GM18873 (cell line): ENCODE data around the gene GIT1.

Source experiments
- ATAC-seq: cut with Tn5 transposase; IDR thresholded peaks from one replicate; pipeline ENCODE4 v1.9.1; 2021; ENCODE audit warnings: mild to moderate bottlenecking, moderate library complexity, moderate number of reproducible peaks; ENCODE audit not compliant: unreplicated experiment, low FRiP score

The GIT1 gene

DNA sequence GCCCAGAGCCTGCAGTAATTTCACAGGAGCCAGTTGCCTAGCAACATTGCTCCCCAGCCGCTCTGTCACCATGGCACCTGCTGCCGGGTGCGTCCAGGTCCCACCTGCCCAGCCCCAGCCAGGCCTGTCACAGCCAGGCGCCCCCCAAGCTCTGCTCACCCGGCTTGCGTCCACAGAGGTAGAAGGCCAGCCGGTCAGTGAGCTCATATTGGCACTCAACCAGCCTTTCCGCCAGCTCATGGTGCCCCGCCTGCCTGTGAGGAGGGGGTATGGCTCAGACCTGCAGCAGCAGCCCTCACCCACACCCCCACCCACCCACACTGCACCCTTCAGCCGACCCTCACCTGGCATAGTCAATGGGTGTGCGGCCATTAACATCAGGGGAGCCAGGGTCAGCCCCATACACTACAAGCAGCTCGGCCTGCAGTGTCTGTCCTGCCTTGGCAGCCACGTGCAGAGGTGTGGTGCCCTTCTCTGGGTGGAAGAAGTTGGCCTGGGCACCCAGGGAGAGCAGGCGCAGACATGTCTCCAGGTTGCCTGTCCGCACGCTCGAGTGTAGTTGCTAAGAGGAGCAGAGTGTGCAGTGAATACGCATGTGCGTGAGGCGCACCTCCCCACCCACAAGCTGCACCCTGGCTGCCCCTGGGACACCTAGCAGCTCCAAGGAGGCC, 7.7 kb downstream of the GIT1 start:
- no peak for ATAC-seq

DNA sequence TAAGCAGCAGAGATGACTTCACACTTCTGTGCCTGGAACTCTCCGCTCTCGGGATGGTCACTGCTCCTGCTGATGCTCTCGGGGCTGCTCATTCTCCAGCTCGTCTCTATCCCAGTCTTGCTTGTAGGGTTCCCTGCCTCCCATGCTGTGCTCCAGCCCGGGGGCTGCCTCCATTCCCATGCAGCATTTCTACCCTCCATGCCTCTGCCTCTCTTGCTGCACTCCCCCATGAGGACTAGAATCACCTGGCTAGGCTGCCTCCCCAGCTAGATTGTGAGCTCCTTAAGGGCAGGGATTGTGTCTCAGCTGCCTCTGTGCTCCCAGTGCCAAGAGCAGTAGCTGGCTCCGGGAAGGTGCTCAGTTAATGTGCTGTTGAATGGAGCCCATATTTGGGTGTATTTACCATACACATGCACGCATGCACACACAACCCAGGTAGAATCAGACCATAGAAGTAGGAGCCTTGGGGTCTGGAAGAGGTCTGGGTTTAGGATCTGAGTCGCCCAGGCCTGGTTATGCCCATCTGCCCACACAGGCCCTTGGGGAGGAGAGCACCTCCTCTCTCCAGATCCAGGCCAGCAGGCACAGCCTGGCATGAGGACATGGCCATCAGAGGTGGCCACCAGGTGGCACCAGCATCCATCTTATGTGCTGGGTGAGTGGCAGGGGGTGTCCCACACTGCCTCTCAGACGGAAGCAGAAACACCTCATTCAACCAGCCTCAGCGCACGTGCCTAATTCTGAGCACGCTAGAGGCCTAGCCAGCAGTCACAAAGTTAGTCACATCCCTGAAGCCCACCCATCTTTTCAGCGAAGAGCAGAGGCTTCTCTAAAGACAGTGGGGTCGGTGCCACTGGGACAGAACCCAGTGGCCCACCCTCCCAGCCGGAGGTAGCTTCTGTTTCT, 9.3 kb downstream of the GIT1 start:
- peak; percentile 59 for ATAC-seq

DNA sequence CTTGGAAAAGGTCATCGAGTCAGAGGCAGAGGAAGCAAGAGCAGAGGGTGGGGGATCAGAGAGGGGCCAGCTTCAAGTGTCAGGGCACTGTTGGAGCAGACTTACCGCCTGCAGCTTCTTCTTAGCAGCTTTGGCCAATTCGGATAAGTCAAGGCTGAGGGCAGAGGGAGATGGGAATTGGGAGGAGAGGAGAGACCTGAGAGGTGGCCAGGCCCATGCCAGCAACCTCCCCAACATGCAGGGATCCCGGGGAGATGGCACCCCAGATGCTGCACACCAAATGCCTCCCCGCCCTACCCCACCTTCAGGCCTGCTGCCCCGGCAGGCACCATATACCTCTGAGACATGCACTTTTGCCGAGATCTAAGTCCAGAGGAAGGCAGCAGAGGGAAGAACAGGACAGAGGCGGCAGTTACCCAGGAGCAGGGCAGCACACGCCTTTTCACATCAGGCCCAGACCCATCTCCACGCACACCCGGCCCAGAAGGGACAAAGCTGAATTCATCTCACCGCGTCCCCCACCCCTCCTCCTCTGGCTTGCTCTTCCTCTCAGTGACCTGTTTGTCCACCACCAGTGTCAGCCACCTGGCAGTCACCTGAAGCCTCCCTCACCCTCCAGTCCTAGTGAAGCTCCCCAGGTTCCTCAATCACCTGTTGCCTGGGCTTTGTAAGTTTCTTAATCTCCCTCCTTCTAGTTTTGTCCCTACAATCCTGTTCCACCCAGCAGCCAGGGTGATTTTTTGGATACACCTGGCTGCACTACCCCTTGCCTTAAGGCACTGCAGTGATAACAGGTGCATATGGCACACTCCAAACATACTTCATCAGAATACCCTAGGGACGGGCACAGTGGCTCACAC, 10.6 kb downstream of the GIT1 start:
- no peak for ATAC-seq

DNA sequence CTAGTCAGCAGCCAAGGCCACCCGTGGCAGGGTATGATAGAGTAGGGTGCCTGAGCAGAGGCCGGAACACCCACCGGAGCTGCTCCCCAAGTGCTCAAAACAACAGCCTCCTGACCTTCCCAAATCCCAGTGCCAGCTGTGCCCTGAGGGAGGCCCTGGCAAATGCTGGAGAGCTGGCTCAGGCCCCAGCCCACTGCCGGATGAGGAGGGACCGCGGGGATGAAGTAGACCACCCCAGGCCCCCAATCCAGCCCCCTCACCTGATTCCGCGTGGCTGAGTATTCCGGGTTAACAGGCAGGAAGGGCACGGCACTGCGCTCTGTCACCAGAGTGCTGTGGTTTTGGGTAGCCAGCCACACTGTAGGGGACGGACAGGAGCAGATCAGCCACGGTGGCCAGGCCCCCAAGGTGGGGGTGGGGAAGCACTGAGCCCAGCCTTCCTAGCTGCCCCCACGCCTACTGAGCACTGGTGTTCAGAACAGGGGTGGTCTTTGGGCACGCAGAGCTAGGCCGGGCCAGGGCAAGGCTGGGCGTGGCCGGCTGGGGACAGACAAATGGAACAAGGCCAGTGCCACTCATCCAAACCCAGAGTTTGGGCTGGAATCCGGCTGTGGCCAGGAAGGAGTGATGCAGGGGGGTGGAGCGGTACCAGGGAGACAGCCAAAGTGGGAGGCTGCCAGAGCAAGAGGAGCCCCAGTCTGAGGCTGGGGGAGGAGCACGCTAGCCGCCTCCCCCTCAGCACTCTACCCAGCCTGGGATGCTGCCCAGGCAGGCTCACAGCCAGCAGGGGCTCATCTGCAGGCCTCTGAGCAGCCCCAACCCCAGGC, 11.8 kb downstream of the GIT1 start:
- ATAC-seq, result no peak

DNA sequence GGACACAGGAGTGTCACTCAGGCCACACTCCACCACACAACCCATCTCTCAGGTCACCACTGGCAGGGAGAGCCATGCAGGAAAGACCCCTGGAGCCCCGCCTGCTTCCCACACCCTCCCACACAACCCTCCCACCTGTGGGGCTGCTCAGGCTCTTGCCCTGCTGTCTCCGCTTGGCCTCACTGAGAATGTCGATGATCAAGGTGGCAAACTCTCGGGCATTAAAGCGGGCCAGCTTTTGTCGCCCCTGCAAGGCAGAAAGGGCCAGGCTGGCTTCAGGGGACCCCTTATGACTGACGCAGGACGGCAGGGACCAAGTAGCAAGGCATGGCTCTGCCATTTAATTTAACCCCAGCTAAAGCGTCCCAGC, 12.5 kb downstream of the GIT1 start:
- ATAC-seq, result no peak

DNA sequence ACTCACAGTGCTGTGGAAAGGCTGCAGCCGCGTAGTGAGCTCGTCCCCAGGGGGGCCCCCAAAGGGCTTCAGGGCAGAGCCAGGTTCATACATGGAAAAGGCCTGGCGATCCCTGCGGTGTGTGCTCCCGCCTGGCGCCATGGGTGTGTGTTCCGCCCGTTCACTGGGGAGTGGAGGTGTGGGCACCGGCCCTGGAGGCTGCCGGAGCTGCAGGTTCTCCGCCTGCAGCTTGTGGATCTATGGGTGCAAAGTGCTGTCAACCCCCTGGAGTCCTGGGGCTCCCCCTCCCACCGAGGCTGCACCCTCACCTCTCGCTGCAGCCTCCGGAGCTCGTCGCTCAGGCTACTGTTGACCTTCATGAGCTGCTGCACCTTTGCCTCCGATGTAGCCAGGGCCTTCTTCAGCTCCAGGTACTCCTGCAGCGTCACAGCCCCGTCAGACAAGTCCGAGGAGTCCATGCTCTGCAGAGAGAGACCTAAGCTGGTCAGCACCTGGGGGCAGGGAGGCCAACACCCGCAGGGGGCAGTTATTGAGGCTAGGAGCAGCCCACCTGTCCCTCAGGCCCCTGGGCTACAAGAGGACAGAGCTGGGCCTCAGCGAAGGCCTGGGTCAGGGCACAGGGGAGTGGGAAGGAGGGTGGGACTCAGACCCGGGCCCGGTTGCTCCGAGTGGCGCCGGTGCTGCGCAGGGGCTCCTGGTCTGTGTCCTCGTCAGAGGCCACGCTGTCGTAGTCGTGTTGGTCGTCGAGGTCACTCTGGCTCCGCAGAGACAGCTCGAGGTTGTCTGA, 13.0 kb downstream of the GIT1 start:
- ATAC-seq, result no peak

DNA sequence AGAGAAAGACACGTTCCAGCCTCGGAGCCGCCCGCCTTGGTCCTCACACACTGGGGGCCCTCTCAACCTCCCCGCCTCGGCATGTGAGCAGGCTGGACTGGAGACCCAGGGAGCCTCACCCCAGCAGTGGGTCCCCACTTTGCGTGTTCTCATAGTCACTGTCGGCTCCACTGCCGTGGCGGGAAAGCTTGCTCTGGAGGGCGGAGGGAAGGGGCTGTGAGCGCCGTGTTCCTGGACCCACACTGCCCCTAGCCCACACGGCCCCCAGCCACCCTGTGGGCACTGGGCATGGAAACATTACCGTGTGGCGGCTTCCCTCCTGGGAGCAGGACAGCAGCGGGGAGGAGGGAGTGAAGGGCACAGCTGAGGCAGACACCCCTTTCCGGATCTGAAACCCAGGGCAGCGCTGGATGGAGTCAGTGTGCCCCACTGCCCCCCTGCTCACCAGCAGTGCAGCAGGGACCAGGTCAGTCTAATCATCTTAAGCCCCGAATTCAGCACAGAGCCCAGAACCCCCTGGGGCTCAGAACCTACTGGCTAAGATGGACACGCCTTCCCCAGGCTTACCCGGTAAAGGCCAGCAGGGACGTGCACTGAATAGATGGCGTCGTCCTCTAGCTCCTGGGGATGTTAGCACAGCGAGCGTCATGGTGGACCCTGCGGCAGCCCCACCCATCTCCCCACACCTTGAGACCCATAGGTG, 13.8 kb downstream of the GIT1 start:
- no peak for ATAC-seq

DNA sequence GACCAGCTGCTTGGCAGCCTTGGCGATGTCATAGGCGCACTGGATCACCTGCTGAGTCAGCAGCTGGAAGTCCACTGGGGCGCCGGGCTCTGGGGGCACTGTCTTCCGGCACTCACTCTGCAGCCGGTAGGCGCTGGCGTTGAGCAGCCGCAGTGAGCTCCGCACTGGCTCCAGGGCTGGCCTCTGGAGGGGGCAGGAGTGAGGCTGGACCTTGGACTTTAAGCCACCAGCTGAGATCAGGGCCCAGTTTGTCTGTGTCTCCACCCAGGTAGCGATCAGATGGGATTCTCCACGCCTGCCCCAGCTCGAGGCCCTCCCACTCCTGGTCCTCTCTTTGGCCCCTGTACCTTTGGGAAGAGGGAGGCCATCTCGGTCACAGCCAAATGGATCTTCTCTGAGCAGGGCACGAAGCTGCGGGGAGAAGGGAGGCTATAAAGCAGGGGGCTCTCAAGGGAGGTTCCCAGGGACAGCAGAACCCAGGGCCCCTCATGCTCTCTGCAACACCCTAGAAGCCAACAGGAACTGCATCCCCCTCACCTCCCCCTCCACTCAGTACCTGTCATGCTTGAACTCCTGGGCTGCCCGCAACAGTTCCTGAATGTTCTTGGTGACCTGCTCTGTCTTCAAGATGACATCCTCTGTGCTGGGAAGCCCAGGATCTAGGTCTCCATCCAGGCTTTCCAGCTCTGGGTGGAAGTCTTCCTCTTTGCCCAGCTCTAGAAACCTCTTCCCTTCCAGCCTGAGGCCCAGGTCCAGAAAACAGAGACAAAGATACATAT, 14.5 kb downstream of the GIT1 start:
- no peak for ATAC-seq

DNA sequence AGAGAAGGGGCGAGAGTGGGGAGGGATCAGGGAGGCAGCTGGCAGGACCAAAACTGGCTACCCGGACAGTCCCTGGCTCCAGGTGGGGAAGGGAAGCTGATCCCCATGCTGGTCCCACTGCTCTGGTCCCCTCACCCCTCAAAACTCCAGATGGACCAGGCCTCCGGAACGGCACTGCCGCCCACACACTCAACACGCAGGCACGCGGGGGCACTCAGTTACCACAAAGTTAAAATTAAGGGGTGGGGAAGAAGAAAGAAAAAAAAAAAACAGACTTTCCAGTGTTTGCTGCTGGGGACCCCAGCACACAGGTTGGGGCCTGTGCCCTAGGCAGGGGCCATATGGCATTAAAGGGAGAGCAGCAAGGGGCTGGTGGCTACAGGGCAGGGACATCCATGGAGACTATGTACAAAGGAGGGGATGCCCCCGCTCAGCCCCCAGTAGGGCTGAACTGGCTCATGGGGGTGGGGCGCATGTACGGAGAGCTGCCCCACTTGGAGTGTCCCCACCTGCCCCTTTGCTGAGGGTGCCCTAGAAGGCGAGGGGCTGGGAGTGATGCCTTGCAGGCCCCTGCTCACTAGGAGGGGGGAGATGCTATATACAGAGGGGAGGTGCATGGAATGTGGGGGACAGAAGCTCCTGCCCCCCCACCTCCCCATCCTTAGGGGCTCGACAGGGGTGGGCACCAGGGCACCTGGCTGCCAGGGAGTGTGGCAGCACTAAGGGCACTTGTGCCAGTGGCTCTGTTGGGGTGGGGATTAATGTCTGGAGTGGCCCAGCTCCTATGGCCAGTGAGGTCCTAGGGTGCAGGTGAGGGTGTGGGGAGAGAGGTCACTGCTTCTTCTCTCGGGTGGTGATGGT, 15.3 kb downstream of the GIT1 start:
- ATAC-seq, result no peak

DNA sequence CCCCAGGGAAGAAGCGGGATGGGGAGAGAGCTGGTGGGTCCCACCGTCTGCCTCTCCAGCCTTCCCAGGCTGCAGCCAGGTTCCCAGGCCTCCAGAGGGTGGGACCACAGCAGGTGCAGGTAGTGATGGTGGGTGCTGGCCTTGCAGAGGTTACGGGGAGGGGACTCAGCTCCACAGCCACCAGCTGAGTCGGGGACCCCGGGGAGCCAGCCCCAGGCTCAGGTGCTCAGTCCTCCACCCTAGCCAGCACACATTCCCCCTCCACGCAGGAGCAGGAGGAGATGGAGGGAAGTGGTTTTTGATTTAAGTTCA, 15.9 kb downstream of the GIT1 start:
- no peak for ATAC-seq

DNA sequence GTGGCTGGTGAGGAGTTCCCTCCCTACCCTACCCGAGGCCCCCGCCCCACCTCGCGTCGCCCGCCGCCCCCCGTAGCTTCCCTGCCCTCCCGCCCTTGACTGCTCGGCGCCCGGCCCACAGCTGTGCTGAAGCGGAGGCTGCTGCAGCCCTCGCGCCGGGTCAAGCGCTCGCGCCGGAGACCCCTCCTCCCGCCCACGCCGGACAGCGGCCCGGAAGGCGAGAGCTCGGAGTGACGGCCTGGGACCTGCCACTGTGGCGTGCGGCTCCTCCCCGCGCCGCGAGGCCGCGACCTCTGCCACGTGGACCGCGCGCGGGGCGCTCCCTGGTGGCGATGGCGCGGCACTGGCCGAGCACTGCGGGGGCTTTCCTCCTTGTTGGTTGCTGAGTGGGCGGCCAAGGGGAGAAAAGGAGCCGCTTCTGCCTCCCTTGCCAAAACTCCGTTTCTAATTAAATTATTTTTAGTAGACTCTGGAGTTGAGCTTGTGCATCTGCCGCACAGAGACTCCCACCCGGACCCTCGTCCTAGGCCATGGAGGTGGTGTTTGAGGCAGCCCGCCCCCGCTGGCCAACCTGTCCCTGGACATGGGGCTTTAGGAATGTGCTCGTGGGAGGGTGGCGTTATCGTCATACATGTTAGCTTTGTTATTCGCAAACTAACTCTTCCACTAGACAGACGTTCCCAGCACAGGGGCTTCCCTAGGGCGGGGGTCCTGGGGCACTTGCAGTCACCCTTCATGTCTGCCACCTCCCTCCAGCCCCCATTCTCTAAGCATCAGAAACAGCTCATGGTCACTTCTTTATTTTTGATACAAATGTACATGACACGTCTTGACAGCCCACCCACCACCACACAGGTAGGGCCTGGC, 16.5 kb downstream of the GIT1 start:
- no peak for ATAC-seq

DNA sequence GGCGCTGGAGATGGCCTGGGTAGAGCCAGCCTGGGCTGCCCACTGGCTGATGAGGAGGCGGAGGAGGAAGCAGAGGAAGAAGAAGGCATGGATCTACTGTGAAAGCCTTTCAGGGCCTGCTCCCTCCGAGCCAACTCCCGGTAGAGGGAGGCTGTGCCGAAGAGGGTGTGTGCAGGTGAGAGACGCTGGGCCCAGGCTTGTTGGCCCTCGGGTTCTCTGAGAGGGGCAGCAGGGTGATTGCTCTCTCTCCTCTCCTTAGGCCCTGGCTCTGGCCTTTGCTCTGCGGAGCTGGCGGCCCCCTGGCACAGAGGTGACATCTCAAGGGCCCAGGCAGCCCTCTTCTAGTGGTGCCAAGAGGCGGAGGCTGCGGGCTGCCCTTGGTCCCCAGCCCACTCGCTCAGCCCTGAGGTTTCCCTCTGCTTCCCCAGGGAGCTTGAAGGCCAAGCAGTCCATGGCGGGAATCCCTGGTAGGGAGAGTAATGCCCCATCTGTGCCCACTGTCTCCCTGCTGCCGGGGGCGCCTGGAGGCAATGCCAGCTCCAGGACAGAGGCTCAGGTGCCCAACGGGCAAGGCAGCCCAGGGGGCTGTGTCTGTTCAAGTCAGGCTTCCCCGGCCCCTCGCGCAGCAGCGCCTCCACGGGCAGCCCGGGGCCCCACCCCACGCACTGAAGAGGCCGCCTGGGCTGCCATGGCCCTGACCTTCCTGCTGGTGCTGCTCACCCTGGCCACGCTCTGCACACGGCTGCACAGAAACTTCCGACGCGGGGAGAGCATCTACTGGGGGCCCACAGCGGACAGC, 17.4 kb downstream of the GIT1 start:
- no peak for ATAC-seq

DNA sequence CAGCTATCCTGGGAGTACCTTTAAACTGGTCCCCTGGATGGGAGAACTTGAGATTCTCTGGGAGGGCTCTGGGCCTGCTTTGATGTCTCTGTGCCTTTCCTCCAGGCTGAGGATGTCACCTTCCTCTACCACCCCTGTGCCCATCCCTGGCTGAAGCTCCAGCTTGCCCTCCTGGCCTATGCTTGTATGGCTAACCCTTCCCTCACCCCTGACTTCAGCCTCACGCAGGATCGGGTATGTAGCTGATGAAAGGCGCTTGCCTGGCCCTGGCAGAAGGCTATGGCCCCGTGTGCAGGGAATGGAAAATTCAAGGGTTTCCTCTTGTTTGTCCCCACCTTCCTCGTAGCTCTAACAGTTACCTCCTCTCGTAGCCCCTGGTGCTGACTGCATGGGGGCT, 18.0 kb downstream of the GIT1 start:
- ATAC-seq, result no peak

DNA sequence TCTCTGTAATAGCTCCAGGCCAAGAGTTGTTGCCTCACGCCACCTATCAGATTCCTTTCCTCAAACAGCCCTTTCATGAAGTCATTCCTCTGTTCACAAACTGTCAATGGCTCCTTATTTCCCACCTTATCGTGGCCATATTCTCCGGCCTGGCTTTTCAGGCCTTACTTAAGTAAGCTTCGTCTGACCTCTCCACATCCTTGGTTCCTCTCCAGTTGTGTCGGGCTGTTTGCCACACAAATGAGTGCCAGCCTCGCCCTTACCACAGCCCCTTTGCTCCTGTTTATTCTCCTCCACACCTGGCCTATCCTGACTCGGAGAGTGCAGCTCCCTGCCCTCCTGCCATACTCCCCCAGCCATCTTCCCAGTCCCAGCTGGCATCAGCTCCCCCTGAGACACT, 18.9 kb downstream of the GIT1 start:
- ATAC-seq, result no peak

DNA sequence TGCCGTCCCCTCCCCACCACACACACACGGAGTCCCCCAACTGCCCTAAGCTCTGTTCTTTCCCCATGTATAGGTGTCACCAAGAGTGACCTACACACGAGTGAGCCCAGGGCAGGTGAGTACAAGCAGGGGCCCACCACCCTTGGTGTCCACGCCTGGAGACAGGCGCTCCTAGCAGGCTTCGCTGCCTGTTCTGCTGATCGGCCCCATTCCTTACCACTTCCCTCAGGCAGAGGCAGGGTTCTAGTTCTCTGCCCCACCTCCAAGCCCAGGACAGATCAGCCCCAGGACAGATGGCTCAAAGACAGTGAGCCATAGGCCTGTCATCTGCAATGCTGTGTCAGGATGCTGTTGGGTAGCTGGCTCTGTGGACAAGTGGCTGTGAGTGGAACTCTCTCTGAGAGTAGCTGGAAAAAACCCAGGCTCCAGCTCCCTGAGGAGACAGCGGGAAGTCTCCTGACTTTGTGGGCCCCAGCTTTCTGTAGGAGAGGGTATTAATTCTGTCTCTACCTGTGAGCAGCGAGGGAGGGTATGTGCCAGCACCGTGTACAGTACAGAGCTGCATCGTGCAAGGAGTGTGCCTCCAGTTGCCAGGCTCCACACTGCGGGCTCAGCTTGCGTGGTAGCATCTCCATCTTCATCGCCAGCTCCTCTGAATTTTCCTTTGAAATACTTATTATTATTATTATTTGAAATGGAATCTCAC, 20.1 kb downstream of the GIT1 start:
- ATAC-seq, result no peak
